Epithelial cell of prostate (primary cell): ENCODE measurements around the gene LLCFC1.

ENCODE experiments used
- DNase-seq: peaks from one replicate; pipeline ENCODE4 v3.0.0-alpha.2; 2011; ENCODE audit warnings: low read depth, low spot score
- H3K27ac ChIP-seq: fragments of 450-650 bp; 2 replicates; pipeline ENCODE4 v1.5.1; 2017; ENCODE audit warnings: mild to moderate bottlenecking

Gene LLCFC1

GRCh38 chr7:142908921-142909890 is 30.1 kb upstream of the LLCFC1 start:
- no peak for DNase-seq

DNA sequence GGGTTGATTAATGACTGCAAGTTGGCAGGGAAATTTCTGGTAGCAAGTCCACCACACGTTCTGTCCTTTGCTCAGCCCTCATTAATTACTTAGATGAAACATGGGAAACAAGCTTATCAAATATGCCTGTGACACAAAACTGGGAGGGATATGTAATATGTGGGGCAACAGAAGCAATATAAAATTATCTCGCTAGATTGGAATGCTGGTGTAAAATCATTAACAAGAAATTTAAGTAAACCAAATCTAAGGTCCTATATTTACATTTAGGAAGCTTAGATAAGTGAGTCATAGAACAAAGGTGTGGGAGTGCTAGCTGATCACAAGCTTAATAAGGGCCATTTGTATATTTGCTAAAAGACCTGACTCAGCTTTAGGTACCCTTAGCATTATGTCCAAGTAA is 29.3 kb upstream of the LLCFC1 start:
- H3K27ac ChIP-seq: no peak overlapping the region
- DNase-seq: no peak

More at GRCh38 chr7:142908921-142909890, 30.1 kb upstream of the LLCFC1 start:
- no peak overlapping the region for H3K27ac ChIP-seq

GRCh38 chr7:142910481-142910880 is 28.8 kb upstream of the LLCFC1 start:
- H3K27ac ChIP-seq: no peak overlapping the region
- DNase-seq: no peak

DNA sequence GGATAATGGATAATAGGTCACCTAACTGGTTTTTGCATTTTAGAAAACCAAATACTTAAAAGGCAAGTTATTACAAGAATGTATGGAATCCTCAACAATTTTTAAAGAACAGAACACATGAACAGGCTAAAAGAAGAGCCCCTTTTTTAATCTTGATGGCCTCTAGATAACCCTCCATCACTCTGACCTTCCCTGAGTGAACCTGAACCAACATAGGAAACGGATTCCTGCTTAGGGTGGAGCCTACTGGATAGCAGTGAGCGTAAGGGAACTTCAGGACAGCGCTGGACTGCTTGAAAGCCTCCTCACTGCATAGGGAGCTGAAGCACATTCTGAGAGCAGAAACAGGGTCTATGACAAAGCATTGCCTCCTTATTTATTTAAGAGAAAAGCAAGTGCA is 26.2 kb upstream of the LLCFC1 start:
- no peak for DNase-seq
- no peak overlapping the region for H3K27ac ChIP-seq

DNA sequence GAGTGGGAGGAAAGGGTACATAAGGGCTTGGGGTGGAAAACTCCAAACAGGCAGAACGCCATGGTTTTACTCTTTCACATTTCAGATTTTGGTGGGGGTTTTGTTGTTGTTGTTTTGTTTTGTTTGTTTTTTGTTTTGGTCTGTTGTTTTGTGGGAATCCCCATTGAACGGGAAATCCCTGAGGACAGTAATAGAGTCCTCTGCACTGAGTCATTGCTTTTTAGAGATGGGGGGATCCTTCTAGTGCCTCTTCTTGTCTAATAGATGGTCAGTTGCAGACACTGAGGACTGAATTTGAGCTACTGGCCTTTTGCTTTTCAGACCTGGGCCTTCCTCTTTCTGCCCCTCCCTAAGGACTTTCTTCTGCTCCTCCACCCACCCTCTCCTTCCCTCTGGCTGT is 25.7 kb upstream of the LLCFC1 start:
- DNase-seq: no peak
- H3K27ac ChIP-seq: no peak overlapping the region

GRCh38 chr7:142914121-142914520 is 25.2 kb upstream of the LLCFC1 start:
- no peak overlapping the region for H3K27ac ChIP-seq
- no peak for DNase-seq

GRCh38 chr7:142915315-142915714 is 24.0 kb upstream of the LLCFC1 start:
- H3K27ac ChIP-seq: no peak overlapping the region

GRCh38 chr7:142916508-142916907 is 22.8 kb upstream of the LLCFC1 start:
- no peak for DNase-seq

More at GRCh38 chr7:142915315-142915714, 24.0 kb upstream of the LLCFC1 start:
- no peak for DNase-seq

DNA sequence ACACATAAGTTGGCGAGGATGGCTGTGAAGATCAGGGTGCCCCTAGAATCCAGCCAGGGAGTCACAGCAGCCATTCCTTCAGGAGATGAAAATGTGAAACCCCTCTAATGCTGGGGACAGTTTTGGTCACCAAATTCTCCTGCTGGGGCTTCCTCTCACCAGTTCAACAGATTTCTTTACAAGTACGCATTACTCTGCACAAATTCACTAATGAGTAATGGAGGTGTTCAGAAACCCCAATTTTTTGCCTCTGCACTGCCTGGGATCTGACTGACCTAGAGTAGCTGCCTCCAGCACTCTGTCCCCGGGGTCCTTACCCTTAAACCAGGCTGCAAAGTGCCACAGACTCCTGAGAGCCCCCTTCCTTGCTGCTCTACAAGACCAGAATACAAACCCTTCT is 21.8 kb upstream of the LLCFC1 start:
- no peak for DNase-seq

More at GRCh38 chr7:142916508-142916907, 22.8 kb upstream of the LLCFC1 start:
- no peak overlapping the region for H3K27ac ChIP-seq

GRCh38 chr7:142918901-142919300 is 20.4 kb upstream of the LLCFC1 start:
- no peak overlapping the region for H3K27ac ChIP-seq
- no peak for DNase-seq

More for the DNA sequence above, 21.8 kb upstream of the LLCFC1 start:
- H3K27ac ChIP-seq: no peak overlapping the region

GRCh38 chr7:142919656-142920055 is 19.6 kb upstream of the LLCFC1 start:
- no peak for DNase-seq
- no peak overlapping the region for H3K27ac ChIP-seq

GRCh38 chr7:142923391-142923790 is 15.9 kb upstream of the LLCFC1 start:
- DNase-seq: no peak
- no peak overlapping the region for H3K27ac ChIP-seq

GRCh38 chr7:142925413-142925812 is 13.9 kb upstream of the LLCFC1 start:
- no peak for DNase-seq
- no peak overlapping the region for H3K27ac ChIP-seq

DNA sequence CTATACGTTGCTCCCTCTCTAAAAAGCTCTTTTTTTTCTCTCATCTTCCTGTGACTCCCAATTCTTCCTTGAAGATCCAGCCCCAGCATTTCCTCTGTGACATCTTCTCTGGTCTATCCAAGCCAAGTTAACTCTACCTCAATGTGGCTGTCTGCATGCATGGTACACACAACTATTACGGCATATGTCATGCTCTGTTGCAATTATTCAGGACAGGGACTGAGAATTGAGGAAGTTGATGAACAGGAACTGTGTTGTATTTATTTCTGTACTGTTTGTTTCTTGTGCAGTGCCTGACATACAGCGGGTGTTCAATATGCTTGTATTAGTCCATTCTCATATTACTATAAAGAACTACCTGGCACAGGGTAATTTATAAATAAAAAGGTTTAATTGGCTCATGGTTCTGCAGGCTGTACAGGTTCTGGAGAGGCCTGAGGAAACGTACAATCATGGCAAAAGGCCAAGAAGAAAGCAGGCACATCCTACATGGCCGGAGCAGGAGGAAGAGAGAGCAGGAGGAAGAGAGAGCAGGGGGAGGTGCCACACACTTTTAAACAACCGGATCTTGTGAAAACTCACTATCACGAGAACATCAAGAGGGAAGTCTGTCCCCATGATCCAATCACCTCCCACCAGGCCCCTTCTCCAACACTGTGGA is 12.1 kb upstream of the LLCFC1 start:
- DNase-seq: no peak
- H3K27ac ChIP-seq: no peak overlapping the region

GRCh38 chr7:142927949-142928348 is 11.3 kb upstream of the LLCFC1 start:
- H3K27ac ChIP-seq: no peak overlapping the region
- DNase-seq: no peak

- no peak for DNase-seq
Observed at GRCh38 chr7:142930126-142930730, 9.1 kb upstream of the LLCFC1 start.

GRCh38 chr7:142932386-142933091 is 6.7 kb upstream of the LLCFC1 start:
- no peak for DNase-seq

More at GRCh38 chr7:142930126-142930730, 9.1 kb upstream of the LLCFC1 start:
- H3K27ac ChIP-seq: no peak overlapping the region

GRCh38 chr7:142933092-142933475 is 6.2 kb upstream of the LLCFC1 start:
- no peak for DNase-seq
- no peak overlapping the region for H3K27ac ChIP-seq

More at GRCh38 chr7:142932386-142933091, 6.7 kb upstream of the LLCFC1 start:
- no peak overlapping the region for H3K27ac ChIP-seq

DNA sequence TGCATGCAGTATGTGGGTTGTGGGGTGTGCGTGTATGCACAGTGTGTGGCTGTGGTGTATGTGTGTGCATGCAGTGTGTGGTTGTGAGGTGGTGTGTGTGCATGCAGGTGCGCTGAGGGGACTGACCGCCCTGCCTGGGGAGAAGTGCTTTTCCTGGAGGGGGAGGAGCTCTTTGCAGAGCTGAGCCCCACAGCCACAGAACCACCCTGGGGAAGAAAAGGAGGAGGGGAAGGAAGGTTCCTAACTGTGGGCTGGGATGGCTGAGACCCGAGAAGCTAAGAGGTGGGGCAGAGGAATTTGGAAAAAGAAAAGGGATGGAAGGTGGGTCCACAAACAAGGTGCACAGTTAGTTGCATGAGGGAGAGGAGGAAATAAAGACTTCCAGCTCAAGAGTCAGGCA is 5.7 kb upstream of the LLCFC1 start, which contains the start of gene TRPV5:
TRPV5 (minus strand) TSS at position 123 of the 400 bp plus-strand sequence. CDS start 287 bp downstream, outside the sequence.
- no peak within 1 kb of the TSS for H3K27ac ChIP-seq
- no peak for DNase-seq

- H3K27ac ChIP-seq: no peak overlapping the region
- DNase-seq: no peak
Observed at GRCh38 chr7:142934056-142934455, 5.2 kb upstream of the LLCFC1 start.
